Bronchial epithelial cell (primary cell): ENCODE measurements around the gene TMEM131. TPM values are rescaled to one million over a fixed set of nuclear protein-coding genes. Genes with fewer than 3 reads are reported as not detected.
"Not testable (repeated sequence)": the region's sequence is repeated elsewhere in the genome, so short reads cannot be mapped to it uniquely, and the experiment has no call there.

Experiments
- DNase-seq: peaks from one replicate; pipeline ENCODE4 v3.0.0-alpha.2; 2010; ENCODE audit warnings: low read depth
- FAIRE-seq: peaks from 2 replicates; lab custom pipeline; 2011; peaks lifted over from hg19 to GRCh38; lab: Jason Lieb, UNC
- H3K27me3 ChIP-seq: 2 replicates; pipeline ENCODE4 v1.5.1; 2011; ENCODE audit warnings: low read length; ENCODE audit not compliant: control insufficient read depth, insufficient read depth
- H3K36me3 ChIP-seq: 2 replicates; pipeline ENCODE4 v1.5.1; 2011; ENCODE audit warnings: low read length; ENCODE audit not compliant: control insufficient read depth, insufficient read depth
- H3K4me3 ChIP-seq: 2 replicates; pipeline ENCODE4 v1.5.1; 2011; ENCODE audit warnings: mild to moderate bottlenecking, low read depth, low read length, control low read depth
- CTCF ChIP-seq: IDR thresholded peaks from 2 replicates; pipeline ENCODE4 v1.5.1; 2011; ENCODE audit warnings: mild to moderate bottlenecking, moderate library complexity, low read length, control low read depth, inconsistent platforms; ENCODE audit not compliant: insufficient read depth, severe bottlenecking
- total RNA-seq: library from RNA; depleted of rRNA; stranded (reverse); fragments of >200 nt; gene quantifications from 2 replicates; pipeline ENCODE4 v1.2.1, GENCODE V29; 2014

TMEM131 gene
- 14.0 and 14.7 TPM in 2 replicates for total RNA-seq

- no peaks in the 10 kb centered on the region for H3K27me3 ChIP-seq
- no peak for TF ChIP-seq CTCF
- H3K36me3 ChIP-seq: no peaks in the 10 kb centered on the region
- DNase-seq (peak; percentile 80), FAIRE-seq (no peak)
- peak within 1 kb of the TSS; percentile 82 for H3K4me3 ChIP-seq
These were observed at the start of gene TMEM131 for GRCh38 chr2:97995734-97996624. Gene TMEM131 (minus strand): TSS chr2:97995948. CDS start chr2:97995662, 286 bp downstream.

DNA sequence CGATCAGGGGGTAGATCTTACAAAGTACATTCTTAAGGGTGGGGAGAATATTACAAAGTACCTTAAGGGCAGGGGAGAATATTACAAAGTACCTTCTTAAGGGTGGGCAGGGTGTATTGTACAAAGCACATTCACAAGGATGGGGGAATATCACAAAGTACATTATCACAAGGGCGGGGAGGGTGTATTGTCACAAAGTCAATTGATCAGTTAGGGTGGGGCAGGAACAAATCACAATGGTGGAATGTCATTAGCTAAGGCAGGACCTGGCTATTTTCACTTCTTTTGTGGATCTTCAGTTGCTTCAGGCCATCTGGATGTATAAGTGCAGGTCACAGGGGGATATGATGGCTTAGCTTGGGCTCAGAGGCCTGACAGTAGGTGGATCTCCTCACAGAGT, 49.0 kb upstream of the TMEM131 start:
- FAIRE-seq, H3K36me3 ChIP-seq, DNase-seq, H3K27me3 ChIP-seq, H3K4me3 ChIP-seq: not testable (repeated sequence)

DNA sequence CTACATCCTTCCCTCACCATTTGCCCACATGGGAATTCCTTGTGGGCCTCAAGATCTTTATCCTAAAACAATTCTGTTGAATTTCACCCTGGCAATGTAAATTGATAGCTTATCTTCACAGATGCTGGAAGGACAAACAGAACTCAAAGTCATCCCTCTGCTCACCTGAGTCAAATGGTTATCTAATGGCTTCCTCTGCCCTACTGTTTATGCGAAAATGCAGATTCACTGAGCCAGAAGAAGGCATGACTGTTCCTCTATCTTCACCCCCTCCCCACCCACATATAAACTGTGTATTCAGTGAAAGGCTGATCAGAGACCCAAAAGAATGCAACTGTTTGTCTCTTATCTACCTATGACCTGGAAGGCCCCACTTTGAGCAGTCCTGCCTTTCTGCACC, 47.4 kb upstream of the TMEM131 start:
- H3K27me3 ChIP-seq: no peaks in the 10 kb centered on the region
- no peak overlapping the region for H3K4me3 ChIP-seq
- no peak for DNase-seq
- no peak for TF ChIP-seq CTCF
- no peaks in the 10 kb centered on the region for H3K36me3 ChIP-seq
- no peak for FAIRE-seq

GRCh38 chr2:98040331-98040939, 44.7 kb upstream of the TMEM131 start:
- DNase-seq (no peak), FAIRE-seq (no peak)
- no peaks in the 10 kb centered on the region for H3K27me3 ChIP-seq
- no peaks in the 10 kb centered on the region for H3K36me3 ChIP-seq
- H3K4me3 ChIP-seq: no peak overlapping the region
- no peak for TF ChIP-seq CTCF

GRCh38 chr2:98039085-98039756, 43.5 kb upstream of the TMEM131 start:
- H3K27me3 ChIP-seq: no peaks in the 10 kb centered on the region
- DNase-seq (no peak), FAIRE-seq (no peak)
- H3K36me3 ChIP-seq: no peaks in the 10 kb centered on the region
- TF ChIP-seq CTCF: no peak
- H3K4me3 ChIP-seq: no peak overlapping the region
